ENCODE measurements around the gene ETDB. TPM values are rescaled to one million over a fixed set of nuclear protein-coding genes. Genes with fewer than 3 reads are reported as not detected.

ETDB gene
- total RNA-seq, 2 donors from 2014 or later, result not detected

- Mint-ChIP-seq H3K36me3 (ENCODE audit: low read depth) (no peaks in the 10 kb centered on the region), H3K4me3 (no peak overlapping the region), H3K9me3 (no peaks in the 10 kb centered on the region), H3K4me1 (peaks cover 6% of the 10 kb centered on the region), H3K27ac (no peak overlapping the region), H3K27me3 (no peaks in the 10 kb centered on the region)
- no peak for ATAC-seq (replicated peaks)
These were observed 32.5 kb downstream of the ETDB start for GRCh38 chrX:135087867-135088266.

- peaks cover 6% of the 10 kb centered on the region for H3K4me1 Mint-ChIP-seq
- peak overlapping the region; percentile 36 for H3K27ac Mint-ChIP-seq
- no peaks in the 10 kb centered on the region for H3K36me3 Mint-ChIP-seq (ENCODE audit: low read depth)
- peak; percentile 96 for ATAC-seq (replicated peaks)
- no peaks in the 10 kb centered on the region for H3K27me3 Mint-ChIP-seq
- H3K9me3 Mint-ChIP-seq, result no peaks in the 10 kb centered on the region
- H3K4me3 Mint-ChIP-seq, result no peak overlapping the region
These were observed 34.0 kb downstream of the ETDB start for GRCh38 chrX:135086197-135086854.

GRCh38 chrX:135081693-135082404 is 38.5 kb downstream of the ETDB start:
- Mint-ChIP-seq H3K27ac (no peak overlapping the region), H3K27me3 (no peaks in the 10 kb centered on the region), H3K36me3 (ENCODE audit: low read depth) (no peaks in the 10 kb centered on the region), H3K4me1 (peaks cover 6% of the 10 kb centered on the region), H3K9me3 (no peaks in the 10 kb centered on the region), H3K4me3 (no peak overlapping the region)
- no peak for ATAC-seq (replicated peaks)

Other genes starting within 250 kb of the ETDB start
- 10 to 100 TPM in 1 of 2 donors, 1 to 10 TPM in 1; 6.2 to 12.3 TPM for gene MOSPD1, start 205.3 kb downstream of the ETDB start, total RNA-seq
- 1 to 10 TPM in 1 of 2 donors, under 1 TPM in 1; 0.45 to 1.3 TPM for gene SMIM10, start 129.5 kb downstream of the ETDB start, total RNA-seq
- gene RTL8B, start 98.0 kb downstream of the ETDB start, total RNA-seq, result 1 to 10 TPM in 1 of 2 donors, under 1 TPM in 1; 0.39 to 2.1 TPM
- gene RTL8C, start 88.2 kb downstream of the ETDB start, total RNA-seq, result 10 to 100 TPM; 33.2 to 52.8 TPM
- gene RTL8A, start 68.4 kb downstream of the ETDB start, total RNA-seq, result 10 to 100 TPM; 11.2 to 19.0 TPM
- gene SMIM10L2B, start 21.8 kb downstream of the ETDB start, total RNA-seq, result under 1 TPM in 1 of 2 donors, not detected in 1; 0.13 TPM
- gene CT55, start 50.9 kb upstream of the ETDB start, total RNA-seq, result not detected
- not detected for gene ETDA, start 131.5 kb upstream of the ETDB start, total RNA-seq
- gene ETDC, start 189.0 kb upstream of the ETDB start, total RNA-seq, result not detected
- gene ZNF75D, start 223.6 kb upstream of the ETDB start, total RNA-seq, result 1 to 10 TPM; 6.4 to 8.2 TPM
- gene ZNF449, start 224.3 kb upstream of the ETDB start, total RNA-seq, result 1 to 10 TPM; 1.6 to 2.2 TPM